IPS-NIHi7 (cell line): ENCODE measurements around the gene TAF4.
"Not testable (repeated sequence)": the region's sequence is repeated elsewhere in the genome, so short reads cannot be mapped to it uniquely, and the experiment has no call there.

Experiments
- DNase-seq: peaks from one replicate; pipeline ENCODE4 v3.0.0; 2012; ENCODE audit warnings: mixed read lengths; ENCODE audit errors: extremely low spot score

TAF4 gene

GRCh38 chr20:62058941-62059340, 6.7 kb downstream of the TAF4 start:
- DNase-seq: no peak

DNA sequence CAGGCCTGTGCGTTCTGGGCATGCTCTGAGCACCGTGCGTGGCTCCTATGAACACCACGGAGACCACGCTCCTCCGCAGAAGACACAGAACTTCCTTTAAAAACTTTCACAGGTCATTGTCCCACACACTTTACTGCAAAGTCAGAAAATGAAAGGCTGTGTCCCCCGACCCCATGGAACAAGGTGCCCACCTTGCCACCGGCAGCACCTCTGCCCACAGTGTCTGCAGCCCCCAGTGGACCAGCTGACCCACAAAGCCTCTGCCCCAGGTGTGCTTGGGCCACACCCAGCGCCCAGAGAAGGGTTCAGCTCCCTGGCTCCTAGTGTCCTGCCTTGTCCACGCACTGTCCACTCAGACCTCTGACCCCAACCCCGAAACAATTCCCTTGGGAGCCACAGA, 8.7 kb downstream of the TAF4 start:
- DNase-seq: no peak

- no peak for DNase-seq
Observed at GRCh38 chr20:62056377-62056776, 9.3 kb downstream of the TAF4 start.

DNA sequence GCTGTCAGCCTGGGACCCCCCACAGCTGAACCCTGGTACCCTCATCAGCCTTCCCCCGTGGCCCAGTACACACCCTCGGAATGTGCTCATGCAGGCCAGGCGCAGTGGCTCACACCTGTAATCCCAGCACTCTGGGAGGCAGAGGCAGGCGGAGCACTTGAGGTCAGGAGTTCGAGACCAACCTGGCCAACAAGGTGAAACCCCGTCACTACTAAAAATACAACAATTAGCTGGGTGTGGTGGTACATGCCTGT, 9.9 kb downstream of the TAF4 start:
- DNase-seq: not testable (repeated sequence)

DNA sequence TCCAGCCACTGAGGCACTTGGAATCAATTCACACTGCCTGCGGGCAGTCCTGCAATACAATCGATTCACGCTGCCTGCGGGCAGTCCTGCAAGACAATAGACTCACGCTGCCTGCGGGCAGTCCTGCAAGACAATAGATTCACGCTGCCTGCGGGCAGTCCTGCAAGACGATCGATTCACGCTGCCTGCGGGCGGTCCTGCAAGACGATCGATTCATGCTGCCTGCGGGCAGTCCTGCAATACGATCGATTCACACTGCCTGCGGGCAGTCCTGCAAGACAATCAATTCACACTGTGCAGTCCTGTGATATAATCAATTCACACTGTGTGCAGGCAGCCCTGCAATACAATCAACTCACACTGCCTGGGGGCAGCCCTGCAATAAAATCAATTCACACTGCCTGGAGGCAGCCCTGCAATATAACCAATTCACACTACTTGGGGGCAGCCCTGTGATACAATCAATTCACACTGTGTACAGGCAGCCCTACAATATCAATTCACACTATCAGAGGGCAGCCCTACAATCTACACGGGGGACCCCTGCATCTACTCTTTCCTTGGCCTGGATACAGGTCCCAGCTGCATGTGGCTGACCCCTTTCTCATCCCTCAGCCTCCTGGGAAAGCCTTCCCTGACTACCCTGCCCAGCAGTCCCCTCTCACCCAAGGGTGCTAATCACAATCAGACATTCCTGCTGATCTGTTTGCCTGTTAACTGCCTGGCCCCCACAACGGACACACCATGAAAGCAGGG, 10.4 kb downstream of the TAF4 start:
- no peak for DNase-seq

- no peak for DNase-seq
Observed at GRCh38 chr20:62054451-62054953, 11.2 kb downstream of the TAF4 start.

DNA sequence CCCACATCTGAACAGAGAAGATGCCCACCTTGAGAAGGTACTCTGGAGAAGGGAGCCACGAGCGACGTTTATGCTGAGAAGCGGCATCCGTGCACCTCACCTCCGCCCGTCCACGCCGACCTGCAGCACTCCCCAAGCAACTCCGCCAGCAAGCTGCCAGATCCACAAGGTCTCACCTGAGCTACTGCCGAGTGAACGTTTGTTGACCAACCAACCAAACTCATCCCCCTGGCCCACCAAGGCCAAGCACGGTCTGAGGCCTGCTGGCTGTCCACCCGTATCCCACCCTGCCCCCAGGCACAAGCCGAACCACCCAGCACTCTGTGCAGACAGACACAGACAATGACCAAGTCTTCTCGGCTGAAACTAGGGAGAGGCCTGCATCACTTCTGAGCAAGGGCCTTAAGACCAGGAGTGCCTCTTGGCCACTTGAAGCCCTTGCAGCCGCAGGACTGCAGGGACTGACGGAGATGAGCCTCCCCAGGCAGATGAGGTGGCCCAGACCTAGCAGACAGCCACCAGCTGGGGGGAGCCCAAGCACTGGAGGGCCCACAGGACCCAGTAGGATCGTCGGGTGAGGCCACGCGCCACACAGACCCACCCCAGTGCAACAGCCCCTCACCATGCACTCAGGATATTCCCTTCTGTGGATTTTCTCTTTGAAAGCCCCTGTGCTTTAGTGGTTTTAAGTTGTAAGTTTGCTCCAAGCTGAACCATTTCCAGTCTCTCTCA, 12.1 kb downstream of the TAF4 start:
- no peak for DNase-seq

GRCh38 chr20:62052842-62053464, 12.7 kb downstream of the TAF4 start:
- DNase-seq: no peak

- no peak for DNase-seq
Observed at GRCh38 chr20:62052336-62052841, 13.3 kb downstream of the TAF4 start.

DNA sequence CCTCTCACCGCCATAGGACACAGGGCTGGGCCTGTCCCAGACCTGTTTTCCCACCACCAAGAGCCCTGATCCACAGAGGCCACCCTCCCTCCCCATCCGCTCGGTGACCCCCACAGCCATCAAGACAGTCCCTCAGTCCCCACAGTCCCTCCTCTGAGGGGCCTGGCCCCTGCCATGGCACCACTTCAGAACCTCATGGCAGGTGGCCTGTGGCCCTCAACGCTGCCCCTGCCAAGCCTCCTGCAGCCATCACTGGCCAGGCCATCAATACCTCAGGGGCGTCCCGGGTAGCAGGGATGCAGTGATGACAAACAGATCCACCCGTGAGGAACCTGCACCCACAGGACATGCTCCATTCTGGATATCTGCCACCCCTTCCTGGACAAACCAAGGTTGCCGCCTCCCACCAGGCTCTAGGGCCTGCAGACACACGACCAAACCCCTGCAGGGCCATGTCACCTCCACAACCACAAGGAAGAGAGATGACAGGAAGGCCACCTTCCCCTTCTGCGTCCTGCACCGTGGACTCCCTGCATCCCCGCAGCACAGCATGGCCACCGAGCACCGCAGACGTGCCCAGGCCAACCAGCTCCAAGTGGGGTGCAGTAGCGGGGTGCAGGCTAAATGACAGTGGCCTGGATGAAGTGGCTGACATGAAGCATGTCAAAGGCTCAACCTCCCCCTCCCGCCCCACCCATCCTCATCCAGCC, 14.0 kb downstream of the TAF4 start:
- DNase-seq: no peak

GRCh38 chr20:62051144-62051543, 14.5 kb downstream of the TAF4 start:
- DNase-seq: no peak

DNA sequence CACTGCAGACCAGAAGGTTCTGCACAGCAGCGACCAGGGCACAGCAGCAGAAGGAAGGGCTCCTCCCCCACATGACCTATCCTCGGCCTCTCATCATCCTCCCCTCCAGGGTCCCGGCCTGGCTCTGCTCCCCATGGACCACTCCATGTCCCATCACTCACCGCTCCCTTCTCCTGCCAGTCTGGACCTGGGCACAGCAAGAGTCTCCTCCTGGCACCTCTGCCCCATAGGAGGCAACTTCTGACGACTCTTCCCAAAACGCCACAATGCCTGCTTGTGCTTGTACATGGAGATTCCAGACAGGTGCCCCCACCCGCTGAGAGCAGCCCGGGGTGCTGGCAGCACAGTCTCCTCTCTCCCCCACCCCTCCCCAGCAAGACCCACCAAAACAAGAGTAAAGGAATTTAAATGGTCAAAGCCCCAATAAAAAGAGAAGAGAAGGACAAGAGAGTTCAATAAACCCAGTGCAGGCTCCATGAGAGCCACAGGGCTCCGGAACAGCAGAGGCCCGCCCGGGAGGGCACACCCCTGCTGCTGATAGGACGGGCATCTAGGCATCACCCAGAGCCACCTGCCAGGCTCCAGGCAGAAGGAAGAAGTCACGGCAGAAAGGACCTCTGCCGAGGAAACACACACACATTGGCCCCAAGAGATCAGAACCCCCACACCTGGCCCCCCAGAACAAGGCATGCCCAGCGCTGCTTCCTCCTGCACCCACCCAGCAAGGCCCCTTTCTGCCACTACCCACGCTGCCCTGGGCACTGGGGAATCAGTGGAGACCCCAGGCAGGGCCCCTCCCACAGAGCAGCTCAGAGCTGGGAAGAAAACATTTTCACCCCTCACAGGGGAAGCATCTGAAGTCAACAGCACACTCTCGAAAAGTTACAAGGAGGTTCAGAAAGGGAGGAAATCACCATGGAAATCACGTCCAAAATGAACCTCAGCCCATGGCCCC, 15.2 kb downstream of the TAF4 start:
- no peak for DNase-seq

DNA sequence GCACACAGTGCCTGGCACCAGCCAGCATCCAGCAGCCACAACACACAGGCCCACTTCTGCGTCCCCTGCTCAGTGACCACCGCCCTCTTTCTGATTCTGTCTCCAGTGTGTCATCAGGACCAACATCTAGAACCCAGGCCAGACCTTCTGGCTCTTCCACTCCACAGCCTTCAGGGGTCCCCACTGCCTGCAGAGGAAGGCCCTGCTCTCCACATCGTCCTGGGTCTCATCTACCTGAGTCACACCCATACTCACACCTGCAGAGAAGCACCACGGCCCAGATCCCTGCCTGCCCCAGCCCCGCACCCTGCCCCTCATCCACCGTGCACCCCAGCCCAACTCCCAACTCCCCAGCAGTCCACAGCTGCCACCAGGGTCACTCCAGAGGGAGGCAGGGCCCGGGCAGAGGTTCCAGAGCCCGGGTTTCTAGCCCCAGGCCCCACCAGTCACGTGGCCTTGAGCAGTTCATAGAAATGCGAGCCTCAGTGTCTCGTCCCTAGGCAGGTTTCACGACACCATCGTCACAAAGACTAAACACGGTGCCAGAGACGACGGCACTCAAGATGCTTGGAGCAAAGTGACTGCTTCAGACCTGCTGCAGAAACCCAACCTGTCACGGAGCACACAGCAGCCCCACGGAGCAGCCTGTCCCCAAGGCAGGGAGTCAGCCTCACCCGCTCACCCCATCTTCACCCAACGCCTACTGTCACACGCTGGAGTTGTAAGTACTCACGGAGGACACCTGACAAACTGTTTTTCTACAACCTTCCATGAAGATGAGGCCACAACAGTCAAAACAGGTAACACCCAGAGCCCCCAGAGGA, 16.1 kb downstream of the TAF4 start:
- no peak for DNase-seq

- no peak for DNase-seq
Observed at GRCh38 chr20:62048821-62049291, 16.8 kb downstream of the TAF4 start.

DNA sequence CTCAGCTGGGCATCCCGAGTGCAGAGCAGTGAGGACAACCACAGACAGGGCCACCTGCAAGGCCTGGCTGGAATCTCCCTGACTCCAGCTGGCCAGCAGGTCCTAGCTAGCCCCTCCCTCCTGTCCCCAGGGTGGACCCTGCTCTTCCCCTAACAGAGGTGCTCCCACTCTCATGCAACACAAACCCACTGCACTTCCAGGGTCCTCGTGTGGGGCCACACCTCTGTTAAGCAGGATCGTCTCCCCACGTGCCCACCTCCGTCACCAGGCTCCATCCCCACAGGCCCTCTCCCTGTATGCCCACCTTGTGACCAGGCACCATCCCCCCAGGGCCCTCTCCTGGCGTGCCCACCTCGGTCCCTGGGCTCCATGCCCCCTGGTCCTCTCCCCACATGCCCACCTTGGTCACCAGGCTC, 17.3 kb downstream of the TAF4 start:
- DNase-seq: no peak

GRCh38 chr20:62047666-62048345, 17.9 kb downstream of the TAF4 start:
- no peak for DNase-seq

DNA sequence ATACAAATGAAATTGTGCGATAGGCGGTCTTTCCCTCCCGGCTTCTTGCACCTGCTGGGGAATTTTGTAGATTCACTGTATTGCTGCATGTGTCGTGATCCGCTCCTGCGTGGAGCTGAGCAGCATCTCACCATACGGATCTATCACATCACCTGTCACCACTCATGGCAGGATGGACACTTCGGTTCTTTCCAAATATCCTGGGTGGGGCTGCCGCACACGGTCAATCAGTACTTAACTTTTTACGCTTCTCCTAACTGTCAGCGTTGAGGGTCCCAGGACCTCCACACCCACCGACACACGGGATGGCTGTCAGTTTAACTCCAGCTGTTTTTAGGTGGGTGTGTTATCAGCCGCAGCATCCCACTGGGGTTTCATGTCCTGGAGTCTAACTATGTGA, 19.2 kb downstream of the TAF4 start:
- no peak for DNase-seq

DNA sequence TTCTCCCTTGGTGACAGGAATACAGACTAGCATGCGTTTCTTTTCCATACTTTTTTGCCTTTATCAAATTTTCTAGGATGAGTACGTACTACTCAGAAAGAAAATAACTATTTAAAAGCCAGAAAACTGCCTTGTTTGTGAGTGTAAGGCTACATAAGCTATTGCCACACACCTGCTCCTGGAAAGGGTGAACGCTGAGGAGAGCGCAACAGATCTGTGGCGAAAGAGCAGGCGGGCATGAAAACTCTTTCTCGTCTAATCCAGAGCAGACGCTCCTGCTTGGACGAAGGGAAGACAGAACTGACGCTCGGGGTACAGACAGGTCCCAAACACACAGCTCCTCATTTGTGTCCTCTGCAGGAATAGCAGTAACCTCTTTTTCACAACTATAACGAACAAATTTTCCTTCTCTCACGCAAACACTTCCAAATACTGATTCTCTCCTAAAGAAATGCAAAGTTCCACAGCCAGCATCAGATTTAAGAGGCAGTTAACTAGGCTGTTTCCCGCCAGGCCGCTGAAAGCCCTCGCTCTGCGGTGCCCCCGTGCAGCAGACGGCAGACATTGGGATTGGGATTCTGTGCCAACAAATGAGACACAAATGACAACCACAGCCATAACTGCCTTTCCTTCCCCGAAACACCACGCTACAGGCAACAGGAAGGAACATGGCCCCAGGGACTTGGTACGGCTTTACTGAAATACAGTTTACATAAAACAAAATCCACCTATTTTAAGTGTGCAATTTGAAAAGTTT, 20.0 kb downstream of the TAF4 start:
- no peak for DNase-seq

GRCh38 chr20:62045118-62045517, 20.6 kb downstream of the TAF4 start:
- DNase-seq: no peak
